NB4 (cell line): ENCODE measurements around the gene GABRB2.
"Not testable (repeated sequence)": the region's sequence is repeated elsewhere in the genome, so short reads cannot be mapped to it uniquely, and the experiment has no call there.

Experiments used
- DNase-seq: peaks from one replicate; pipeline ENCODE4 v3.0.0; 2010; ENCODE audit warnings: low read depth
- H3K4me3 ChIP-seq: one replicate; pipeline ENCODE4 v1.5.1; 2011; ENCODE audit warnings: mild to moderate bottlenecking, low read depth, low read length, moderate library complexity
- MAX ChIP-seq: IDR thresholded peaks from 2 replicates; pipeline ENCODE4 v1.6.1; 2011; ENCODE audit warnings: low read depth, low read length
- MYC ChIP-seq: IDR thresholded peaks from 2 replicates; pipeline ENCODE4 v1.6.1; 2011; ENCODE audit warnings: low read depth, low read length
- POLR2A ChIP-seq: IDR thresholded peaks from 2 replicates; pipeline ENCODE4 v1.6.1; 2011; ENCODE audit warnings: mild to moderate bottlenecking; ENCODE audit not compliant: insufficient read length; ENCODE audit errors: extremely low read depth
- TF ChIP-seq, protein P1 (sequence below): IDR thresholded peaks from one replicate; pipeline ENCODE4 v1.5.1; 2012; ENCODE audit warnings: low read depth, low read length

Gene GABRB2

DNA sequence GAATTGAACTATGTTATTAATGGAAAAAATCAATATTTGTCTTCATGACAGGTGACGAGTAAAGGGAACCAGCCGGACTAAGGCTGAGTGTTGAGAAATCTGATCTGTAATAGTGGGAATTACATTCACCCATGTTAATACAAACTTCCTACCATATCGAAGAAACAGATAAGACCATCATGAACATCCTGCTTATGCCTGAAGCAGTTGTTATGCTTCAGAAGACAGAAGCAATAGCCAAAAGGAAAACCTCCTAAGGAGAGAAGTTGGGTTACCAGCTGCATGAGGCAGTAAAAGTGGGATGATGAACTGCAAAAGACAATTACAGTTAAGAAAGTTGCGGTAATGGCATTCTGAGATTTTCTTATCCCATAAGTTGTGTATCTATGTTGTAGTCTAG lies 281.5 kb downstream of the GABRB2 start:
- no peak for DNase-seq
- no peak for TF ChIP-seq MYC
- TF ChIP-seq MAX, result no peak
- TF ChIP-seq, protein P1, sequence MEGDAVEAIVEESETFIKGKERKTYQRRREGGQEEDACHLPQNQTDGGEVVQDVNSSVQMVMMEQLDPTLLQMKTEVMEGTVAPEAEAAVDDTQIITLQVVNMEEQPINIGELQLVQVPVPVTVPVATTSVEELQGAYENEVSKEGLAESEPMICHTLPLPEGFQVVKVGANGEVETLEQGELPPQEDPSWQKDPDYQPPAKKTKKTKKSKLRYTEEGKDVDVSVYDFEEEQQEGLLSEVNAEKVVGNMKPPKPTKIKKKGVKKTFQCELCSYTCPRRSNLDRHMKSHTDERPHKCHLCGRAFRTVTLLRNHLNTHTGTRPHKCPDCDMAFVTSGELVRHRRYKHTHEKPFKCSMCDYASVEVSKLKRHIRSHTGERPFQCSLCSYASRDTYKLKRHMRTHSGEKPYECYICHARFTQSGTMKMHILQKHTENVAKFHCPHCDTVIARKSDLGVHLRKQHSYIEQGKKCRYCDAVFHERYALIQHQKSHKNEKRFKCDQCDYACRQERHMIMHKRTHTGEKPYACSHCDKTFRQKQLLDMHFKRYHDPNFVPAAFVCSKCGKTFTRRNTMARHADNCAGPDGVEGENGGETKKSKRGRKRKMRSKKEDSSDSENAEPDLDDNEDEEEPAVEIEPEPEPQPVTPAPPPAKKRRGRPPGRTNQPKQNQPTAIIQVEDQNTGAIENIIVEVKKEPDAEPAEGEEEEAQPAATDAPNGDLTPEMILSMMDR, result no peak
- TF ChIP-seq POLR2A, result no peak

GRCh38 chr5:161263191-161263590 lies 283.3 kb downstream of the GABRB2 start:
- no peak for DNase-seq
- H3K4me3 ChIP-seq, result no peak overlapping the region
- TF ChIP-seq MYC (no peak), POLR2A (no peak), MAX (no peak)
- TF ChIP-seq, protein P1, result no peak

More for the DNA sequence above, 281.5 kb downstream of the GABRB2 start:
- H3K4me3 ChIP-seq, result no peak overlapping the region

GRCh38 chr5:161261668-161262323 lies 284.7 kb downstream of the GABRB2 start:
- DNase-seq, result no peak
- no peak for TF ChIP-seq MYC
- no peak for TF ChIP-seq POLR2A
- TF ChIP-seq MAX, result no peak
- no peak overlapping the region for H3K4me3 ChIP-seq

DNA sequence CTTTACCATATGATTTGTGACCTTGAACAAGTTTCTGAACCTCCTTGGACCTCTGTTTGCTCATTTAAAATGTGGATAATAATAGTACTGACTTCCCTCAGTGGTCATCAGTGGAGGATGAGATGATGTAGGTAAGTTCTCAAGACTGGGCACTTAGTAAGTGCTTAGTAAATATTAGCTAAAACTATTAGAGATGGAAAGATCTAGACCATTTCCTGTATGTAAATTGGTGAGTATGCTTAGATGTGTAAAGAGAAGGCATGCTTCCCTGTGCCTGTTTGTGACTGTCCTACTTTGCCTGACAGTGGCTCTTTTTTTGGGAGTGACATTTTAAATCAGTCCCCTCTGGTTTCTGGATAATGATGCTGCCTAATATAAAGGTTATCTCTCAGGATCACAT lies 288.1 kb downstream of the GABRB2 start:
- no peak for DNase-seq
- TF ChIP-seq MYC, result no peak
- TF ChIP-seq, protein P1, result no peak
- no peak for TF ChIP-seq MAX
- TF ChIP-seq POLR2A, result no peak
- no peak overlapping the region for H3K4me3 ChIP-seq

DNA sequence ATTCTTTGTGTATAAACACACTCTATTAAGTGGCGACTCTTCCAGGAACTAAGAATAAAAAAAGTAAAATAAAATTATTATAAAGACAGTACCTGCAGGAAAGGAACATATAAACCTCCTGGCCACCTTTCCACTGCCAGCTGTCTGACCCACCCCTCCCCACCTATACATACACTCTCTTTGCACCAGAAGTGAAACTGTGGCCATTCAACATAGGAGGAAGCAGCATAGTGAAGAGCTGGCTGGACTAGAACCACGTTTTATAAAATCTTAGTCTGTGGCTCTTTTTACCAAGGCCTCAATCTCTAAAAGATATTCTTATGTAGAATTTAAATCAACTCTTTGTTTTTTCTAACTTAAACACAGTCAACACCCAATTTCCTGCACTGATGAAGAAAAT lies 289.6 kb downstream of the GABRB2 start:
- H3K4me3 ChIP-seq, result no peak overlapping the region
- TF ChIP-seq MAX, result no peak
- TF ChIP-seq MYC, result no peak
- no peak for TF ChIP-seq POLR2A
- TF ChIP-seq, protein P1, result no peak

GRCh38 chr5:161252955-161253354 lies 293.6 kb downstream of the GABRB2 start:
- not testable (repeated sequence) for DNase-seq, H3K4me3 ChIP-seq

More for the DNA sequence above, 289.6 kb downstream of the GABRB2 start:
- no peak for DNase-seq

- DNase-seq, result no peak
- H3K4me3 ChIP-seq, result no peak overlapping the region
- TF ChIP-seq, protein P1, result no peak
- TF ChIP-seq MYC, result no peak
- no peak for TF ChIP-seq POLR2A
- no peak for TF ChIP-seq MAX
Measured at GRCh38 chr5:161246749-161247148, 299.8 kb downstream of the GABRB2 start.

GRCh38 chr5:161245846-161246245 lies 300.7 kb downstream of the GABRB2 start:
- H3K4me3 ChIP-seq, DNase-seq: not testable (repeated sequence)
